ENCODE results near the gene MEGF11.

MEGF11 gene

GRCh38 chr15:66120422-66120821 is 133.1 kb downstream of the MEGF11 start:
- no peak overlapping the region for H3K4me3 ChIP-seq (ENCODE audit: low read length)
- no peak for DNase-seq (ENCODE audit: low read depth)
- no peak for TF ChIP-seq CTCF (conservative IDR thresholded peaks at IDR 0.05; ENCODE audit: low read length)

- TF ChIP-seq CTCF (conservative IDR thresholded peaks at IDR 0.05; ENCODE audit: low read length) = no peak
- H3K4me3 ChIP-seq (ENCODE audit: low read length) = no peak overlapping the region
- DNase-seq (ENCODE audit: low read depth) = no peak
These were observed 135.7 kb downstream of the MEGF11 start for GRCh38 chr15:66117841-66118240.

GRCh38 chr15:66115568-66116206 is 137.9 kb downstream of the MEGF11 start:
- no peak for TF ChIP-seq CTCF (conservative IDR thresholded peaks at IDR 0.05; ENCODE audit: low read length)
- no peak overlapping the region for H3K4me3 ChIP-seq (ENCODE audit: low read length)
- no peak for DNase-seq (ENCODE audit: low read depth)

GRCh38 chr15:66114863-66115425 is 138.6 kb downstream of the MEGF11 start:
- DNase-seq (ENCODE audit: low read depth) = no peak
- no peak overlapping the region for H3K4me3 ChIP-seq (ENCODE audit: low read length)
- TF ChIP-seq CTCF (conservative IDR thresholded peaks at IDR 0.05; ENCODE audit: low read length) = no peak

GRCh38 chr15:66112388-66112787 is 141.2 kb downstream of the MEGF11 start:
- no peak overlapping the region for H3K4me3 ChIP-seq (ENCODE audit: low read length)
- TF ChIP-seq CTCF (conservative IDR thresholded peaks at IDR 0.05; ENCODE audit: low read length) = no peak
- DNase-seq (ENCODE audit: low read depth) = no peak

- DNase-seq (ENCODE audit: low read depth) = no peak
- TF ChIP-seq CTCF (conservative IDR thresholded peaks at IDR 0.05; ENCODE audit: low read length) = no peak
- no peak overlapping the region for H3K4me3 ChIP-seq (ENCODE audit: low read length)
These were observed 142.2 kb downstream of the MEGF11 start for GRCh38 chr15:66111363-66111762.

- no peak overlapping the region for H3K4me3 ChIP-seq (ENCODE audit: low read length)
- no peak for DNase-seq (ENCODE audit: low read depth)
- TF ChIP-seq CTCF (conservative IDR thresholded peaks at IDR 0.05; ENCODE audit: low read length) = no peak
These were observed 142.7 kb downstream of the MEGF11 start for GRCh38 chr15:66110864-66111263.

All from AG10803 (cell line).